Gastrocnemius medialis (tissue), 4 donors: Measurements from ENCODE around the gene MSANTD1. TPM values are rescaled to one million over a fixed set of nuclear protein-coding genes. Genes with fewer than 3 reads are reported as not detected.

ENCODE experiments used
- ATAC-seq, 2 donors: fragments of 150-250 bp; one replicate each; pipeline ENCODE4 v1.9.1; 2016
- DNase-seq, 2 donors: peaks; one replicate each; pipeline ENCODE4 v3.0.0-alpha.2; 2019
- H3K27ac ChIP-seq, 4 donors: fragments of 200-600 bp; sonication (generic); 1 replicate in 1 of 4; 2 replicates in 3 of 4; pipeline ENCODE4 v1.5.1; 2016 to 2018; ENCODE audit warnings: mild to moderate bottlenecking in 2 of 4, moderate library complexity in 1 of 4
- H3K27me3 ChIP-seq, 3 donors: fragments of 200-600 bp; sonication (generic) in 2 of 3; 1 replicate in 1 of 3; 2 replicates in 2 of 3; pipeline versions ENCODE4 v1.5.1 to v1.6.0; 2016 to 2019; ENCODE audit warnings: mild to moderate bottlenecking in 1 of 3, moderate library complexity in 1 of 3
- H3K36me3 ChIP-seq, 2 donors: fragments of 200-600 bp; sonication (generic) in 1 of 2; one replicate each; pipeline ENCODE4 v1.5.1; 2017 to 2018
- H3K4me1 ChIP-seq, 2 donors: fragments of 200-600 bp; sonication (generic) in 1 of 2; one replicate each; pipeline ENCODE4 v1.5.1; 2016 to 2017; ENCODE audit warnings: mild to moderate bottlenecking in 2 of 2
- H3K4me3 ChIP-seq, 4 donors: fragments of 200-600 bp; sonication (generic) in 3 of 4; 1 replicate in 1 of 4; 2 replicates in 3 of 4; pipeline ENCODE4 v1.5.1; 2016 to 2019; ENCODE audit warnings: mild to moderate bottlenecking in 2 of 4
- H3K9me3 ChIP-seq, 3 donors: fragments of 200-600 bp; sonication (generic) in 2 of 3; 1 replicate in 1 of 3; 2 replicates in 2 of 3; pipeline ENCODE4 v1.5.1; 2016 to 2019
- CTCF ChIP-seq, 5 experiments: fragments of 450-650 bp in 3 of 5; fragments of 200-600 bp in 2 of 5; sonication (generic) in 2 of 5; IDR thresholded peaks in 4 of 5; conservative IDR thresholded peaks in 1 of 5; 1 replicate in 4 of 5; 2 replicates in 1 of 5; pipeline ENCODE4 v1.5.1; 2016 to 2019; ENCODE audit warnings: antibody characterized with exemption in 5 of 5, mild to moderate bottlenecking in 3 of 5, moderate library complexity in 3 of 5
- POLR2A ChIP-seq, 2 donors: fragments of 450-650 bp; IDR thresholded peaks; one replicate each; pipeline ENCODE4 v1.6.1; 2017; ENCODE audit warnings: antibody characterized with exemption in 2 of 2, mild to moderate bottlenecking in 2 of 2, moderate library complexity in 2 of 2
- in situ Hi-C, 4 donors: fragments of 200-750 bp; cut with MboI; loops; one replicate each; pipeline versions ENCODE4 v1.15.0 to v1.8.0; 2017; ENCODE audit warnings: low sequenced_read_pairs in 4 of 4
- intact Hi-C: fragments of 100-400 bp; cut with DNase I; formaldehyde crosslinking; loops from one replicate; pipeline ENCODE4 v1.15.1; 2023; ENCODE audit warnings: low total_unique reads
- total RNA-seq, 4 donors: library from RNA; depleted of rRNA; stranded (reverse); fragments of >200 nt; gene quantifications; one replicate each; pipeline versions ENCODE4 v1.1.0 to v1.2.3, GENCODE V29; 2016

Gene MSANTD1
- total RNA-seq, 4 donors from 2014 or later = 0.36 to 1.5 (median 0.48) TPM

- no peak overlapping the region for H3K4me3 ChIP-seq
- peaks cover 0 to 87% of the 10 kb centered on the region in 2 donors for H3K36me3 ChIP-seq
- intact Hi-C loops = no loop called here
- peaks cover 0 to 3% of the 10 kb centered on the region in 2 donors for H3K4me1 ChIP-seq
- no peaks in the 10 kb centered on the region for H3K27me3 ChIP-seq
- DNase-seq = peak in 1 of 2 donors; percentile 9
- no peak for TF ChIP-seq CTCF (IDR thresholded peaks at IDR 0.05 in 4 of 5, conservative IDR thresholded peaks at IDR 0.05 in 1 of 5)
- TF ChIP-seq POLR2A (IDR thresholded peaks at IDR 0.05) = no peak
- in situ Hi-C loops = loop anchor here in 1 of 4 donors (25.0 kb wide), 1 partner anchor 252 kb away; the partner anchor contains the start of gene DOK7
- H3K9me3 ChIP-seq = no peaks in the 10 kb centered on the region
- no peak for ATAC-seq
- no peak overlapping the region for H3K27ac ChIP-seq
Measured at GRCh38 chr4:3210467-3210866, 38.5 kb upstream of the MSANTD1 start.

- Histone ChIP-seq H3K4me3 (no peak overlapping the region), H3K27me3 (no peaks in the 10 kb centered on the region), H3K9me3 (no peaks in the 10 kb centered on the region), H3K36me3 (peaks cover 0 to 87% of the 10 kb centered on the region in 2 donors), H3K4me1 (peaks cover 0 to 3% of the 10 kb centered on the region in 2 donors), H3K27ac (peak overlapping the region in 1 of 4 donors; percentile 26)
- intact Hi-C loops = no loop called here
- ATAC-seq (no peak), DNase-seq (no peak)
- TF ChIP-seq CTCF (IDR thresholded peaks at IDR 0.05 in 4 of 5, conservative IDR thresholded peaks at IDR 0.05 in 1 of 5) (no peak), POLR2A (IDR thresholded peaks at IDR 0.05) (no peak)
- in situ Hi-C loops = loop anchor here in 1 of 4 donors (25.0 kb wide), 1 partner anchor 250 kb away; the partner anchor contains the start of gene DOK7
Measured at GRCh38 chr4:3211866-3212265, 37.1 kb upstream of the MSANTD1 start.

GRCh38 chr4:3212391-3213105 is 36.4 kb upstream of the MSANTD1 start:
- in situ Hi-C loops = loop anchor here in 1 of 4 donors (25.0 kb wide), 1 partner anchor 250 kb away; the partner anchor contains the start of gene DOK7

GRCh38 chr4:3213106-3213425 is 35.9 kb upstream of the MSANTD1 start:
- in situ Hi-C loops (loop anchor here in 1 of 4 donors (25.0 kb wide), 1 partner anchor 249 kb away; the partner anchor contains the start of gene DOK7), intact Hi-C loops (no loop called here)
- Histone ChIP-seq H3K9me3 (no peaks in the 10 kb centered on the region), H3K4me1 (no peaks in the 10 kb centered on the region), H3K36me3 (peaks cover 0 to 86% of the 10 kb centered on the region in 2 donors), H3K27me3 (no peaks in the 10 kb centered on the region), H3K4me3 (no peak overlapping the region), H3K27ac (peak overlapping the region in 1 of 4 donors; percentile 26)
- ATAC-seq (peak in 1 of 2 donors; percentile 37), DNase-seq (peak in 1 of 2 donors; percentile 13)
- no peak for TF ChIP-seq POLR2A (IDR thresholded peaks at IDR 0.05)
- TF ChIP-seq CTCF (IDR thresholded peaks at IDR 0.05 in 4 of 5, conservative IDR thresholded peaks at IDR 0.05 in 1 of 5) = no peak

More at GRCh38 chr4:3212391-3213105, 36.4 kb upstream of the MSANTD1 start:
- H3K4me1 ChIP-seq = no peaks in the 10 kb centered on the region
- H3K4me3 ChIP-seq = no peak overlapping the region
- ATAC-seq (peak; percentile 54 to 60), DNase-seq (peak in 1 of 2 donors; percentile 9)
- no peaks in the 10 kb centered on the region for H3K27me3 ChIP-seq
- no peaks in the 10 kb centered on the region for H3K9me3 ChIP-seq
- H3K27ac ChIP-seq = peak overlapping the region in 1 of 4 donors; percentile 26
- TF ChIP-seq POLR2A (IDR thresholded peaks at IDR 0.05) = no peak
- TF ChIP-seq CTCF (IDR thresholded peaks at IDR 0.05 in 4 of 5, conservative IDR thresholded peaks at IDR 0.05 in 1 of 5) = no peak
- peaks cover 0 to 86% of the 10 kb centered on the region in 2 donors for H3K36me3 ChIP-seq
- intact Hi-C loops = no loop called here
